Measurements from ENCODE around the gene CCDC136.

CCDC136 gene

GRCh38 chr7:128831994-128832879 is 40.5 kb downstream of the CCDC136 start:
- no peak for DNase-seq (ENCODE audit: low read depth in 2 of 2)

- DNase-seq (ENCODE audit: low read depth in 2 of 2): no peak
These were observed 41.0 kb downstream of the CCDC136 start for GRCh38 chr7:128832880-128833147.

GRCh38 chr7:128833148-128833945 is 41.6 kb downstream of the CCDC136 start:
- DNase-seq (ENCODE audit: low read depth in 2 of 2): no peak

GRCh38 chr7:128833946-128834325 is 42.2 kb downstream of the CCDC136 start:
- DNase-seq (ENCODE audit: low read depth in 2 of 2): no peak

GRCh38 chr7:128835231-128835751 is 43.5 kb downstream of the CCDC136 start:
- no peak for DNase-seq (ENCODE audit: low read depth in 2 of 2)

GRCh38 chr7:128835790-128836641 is 44.2 kb downstream of the CCDC136 start:
- no peak for DNase-seq (ENCODE audit: low read depth in 2 of 2)

- no peak for DNase-seq (ENCODE audit: low read depth in 2 of 2)
These were observed 45.1 kb downstream of the CCDC136 start for GRCh38 chr7:128836729-128837348.

GRCh38 chr7:128837521-128837921 is 45.8 kb downstream of the CCDC136 start:
- DNase-seq (ENCODE audit: low read depth in 2 of 2): no peak

- no peak for DNase-seq (ENCODE audit: low read depth in 2 of 2)
These were observed 46.5 kb downstream of the CCDC136 start for GRCh38 chr7:128838109-128838779.

- no peak for DNase-seq (ENCODE audit: low read depth in 2 of 2)
These were observed 47.4 kb downstream of the CCDC136 start for GRCh38 chr7:128838981-128839731.

- DNase-seq (ENCODE audit: low read depth in 2 of 2): no peak
These were observed 48.0 kb downstream of the CCDC136 start for GRCh38 chr7:128839751-128840177.

GRCh38 chr7:128840326-128841170 is 48.8 kb downstream of the CCDC136 start:
- no peak for DNase-seq (ENCODE audit: low read depth in 2 of 2)

- no peak for DNase-seq (ENCODE audit: low read depth in 2 of 2)
These were observed 49.5 kb downstream of the CCDC136 start for GRCh38 chr7:128841171-128841690.

- peak; percentile 51 to 63 for DNase-seq (ENCODE audit: low read depth in 2 of 2)
These were observed 50.3 kb downstream of the CCDC136 start for GRCh38 chr7:128841921-128842673.

GRCh38 chr7:128842674-128843641 is 51.2 kb downstream of the CCDC136 start:
- DNase-seq (ENCODE audit: low read depth in 2 of 2): no peak

GRCh38 chr7:128843938-128844621 is 52.3 kb downstream of the CCDC136 start:
- no peak for DNase-seq (ENCODE audit: low read depth in 2 of 2)
